Measurements from ENCODE around the gene SELENOT.
"Not testable (repeated sequence)": the region's sequence is repeated elsewhere in the genome, so short reads cannot be mapped to it uniquely, and the experiment has no call there.

The SELENOT gene

GRCh38 chr3:150607267-150608065 lies 4.3 kb downstream of the SELENOT start:
- in situ Hi-C loops (cut with HindIII; ENCODE audit: low sequenced_read_pairs) = no loop called here

- in situ Hi-C loops (cut with HindIII; ENCODE audit: low sequenced_read_pairs) = no loop called here
Measured at GRCh38 chr3:150609988-150610387, 6.9 kb downstream of the SELENOT start.

GRCh38 chr3:150610785-150611184 lies 7.7 kb downstream of the SELENOT start:
- in situ Hi-C loops (cut with HindIII; ENCODE audit: low sequenced_read_pairs) = no loop called here

GRCh38 chr3:150611666-150612065 lies 8.5 kb downstream of the SELENOT start:
- in situ Hi-C loops (cut with HindIII; ENCODE audit: low sequenced_read_pairs) = no loop called here

- in situ Hi-C loops (cut with HindIII; ENCODE audit: low sequenced_read_pairs) = no loop called here
Measured at GRCh38 chr3:150612494-150612893, 9.4 kb downstream of the SELENOT start.

- in situ Hi-C loops (cut with HindIII; ENCODE audit: low sequenced_read_pairs) = no loop called here
Measured at GRCh38 chr3:150613034-150613433, 9.9 kb downstream of the SELENOT start.

GRCh38 chr3:150613709-150614480 lies 10.8 kb downstream of the SELENOT start:
- in situ Hi-C loops (cut with HindIII; ENCODE audit: low sequenced_read_pairs) = no loop called here

- in situ Hi-C loops (cut with HindIII; ENCODE audit: low sequenced_read_pairs) = no loop called here
Measured at GRCh38 chr3:150620002-150620689, 17.0 kb downstream of the SELENOT start.

GRCh38 chr3:150622955-150623354 lies 19.8 kb downstream of the SELENOT start:
- in situ Hi-C loops (cut with HindIII; ENCODE audit: low sequenced_read_pairs) = not testable (repeated sequence)

- in situ Hi-C loops (cut with HindIII; ENCODE audit: low sequenced_read_pairs) = no loop called here
Measured at GRCh38 chr3:150623945-150624344, 20.8 kb downstream of the SELENOT start.

GRCh38 chr3:150626148-150626930 lies 23.2 kb downstream of the SELENOT start:
- in situ Hi-C loops (cut with HindIII; ENCODE audit: low sequenced_read_pairs) = no loop called here

- in situ Hi-C loops (cut with HindIII; ENCODE audit: low sequenced_read_pairs) = no loop called here
Measured at GRCh38 chr3:150627557-150627956, 24.4 kb downstream of the SELENOT start.

GRCh38 chr3:150631515-150632221 lies 28.5 kb downstream of the SELENOT start:
- in situ Hi-C loops (cut with HindIII; ENCODE audit: low sequenced_read_pairs) = no loop called here

- in situ Hi-C loops (cut with HindIII; ENCODE audit: low sequenced_read_pairs) = no loop called here
Measured at GRCh38 chr3:150635076-150635475, 32.0 kb downstream of the SELENOT start.

GRCh38 chr3:150635526-150635925 lies 32.4 kb downstream of the SELENOT start:
- in situ Hi-C loops (cut with HindIII; ENCODE audit: low sequenced_read_pairs) = no loop called here

- in situ Hi-C loops (cut with HindIII; ENCODE audit: low sequenced_read_pairs) = no loop called here
Measured at GRCh38 chr3:150636258-150636657, 33.1 kb downstream of the SELENOT start.

- in situ Hi-C loops (cut with HindIII; ENCODE audit: low sequenced_read_pairs) = no loop called here
Measured at GRCh38 chr3:150639262-150639661, 36.1 kb downstream of the SELENOT start.

- in situ Hi-C loops (cut with HindIII; ENCODE audit: low sequenced_read_pairs) = no loop called here
Measured at GRCh38 chr3:150640256-150640655, 37.1 kb downstream of the SELENOT start.

- in situ Hi-C loops (cut with HindIII; ENCODE audit: low sequenced_read_pairs) = no loop called here
Measured at GRCh38 chr3:150653110-150653561, 50.0 kb downstream of the SELENOT start.

- in situ Hi-C loops (cut with HindIII; ENCODE audit: low sequenced_read_pairs) = no loop called here
Measured at GRCh38 chr3:150656316-150656715, 53.2 kb downstream of the SELENOT start.

Measured in DLD1 (cell line).